CD4-positive, alpha-beta T cell treated with Interleukin-17A for 4 hours (primary cell): Measurements from ENCODE around the gene GARNL3.

Experiments used
- DNase-seq: peaks from one replicate; pipeline ENCODE4 v3.0.0-alpha.2; 2020; ENCODE audit warnings: mixed read lengths

Gene GARNL3

GRCh38 chr9:127280880-127281660, 16.5 kb downstream of the GARNL3 start:
- DNase-seq = no peak

DNA sequence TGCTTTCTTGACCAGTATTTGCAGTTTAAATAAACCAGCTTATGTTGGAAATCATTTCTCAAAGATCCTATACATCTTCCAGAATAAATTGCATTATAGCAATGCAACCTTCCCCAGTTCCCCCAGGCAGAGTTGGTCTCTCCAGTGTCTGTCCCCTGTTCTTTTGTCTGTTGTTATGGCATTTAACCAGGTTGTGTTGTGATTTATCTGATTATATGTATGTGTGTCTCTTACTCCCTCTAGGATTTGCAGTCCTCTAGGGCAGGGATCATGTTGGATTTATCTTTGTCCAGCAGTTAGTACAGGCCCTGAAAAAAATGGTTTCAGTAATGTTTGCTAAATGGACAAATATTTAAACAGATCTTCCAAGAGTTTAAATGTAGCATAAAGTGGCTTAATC, 17.3 kb downstream of the GARNL3 start:
- DNase-seq = no peak

DNA sequence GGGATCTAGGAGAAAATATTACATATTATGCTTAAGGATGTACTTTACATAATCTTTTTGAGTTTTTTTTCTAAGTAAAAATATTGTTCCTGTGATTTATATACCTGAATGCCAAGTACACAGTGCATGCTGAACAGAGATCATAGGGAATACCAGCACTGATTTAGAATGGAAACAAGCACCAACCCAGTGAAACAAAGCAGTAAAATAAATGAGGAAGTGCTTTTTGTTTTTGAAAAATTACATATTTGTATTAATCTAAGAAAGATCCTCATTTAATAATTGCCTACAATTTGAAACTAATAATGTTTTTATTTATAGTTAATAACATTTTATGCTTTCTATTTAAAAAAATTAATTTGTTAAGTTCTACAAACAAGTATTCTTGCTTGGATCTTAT, 18.0 kb downstream of the GARNL3 start:
- DNase-seq = no peak

DNA sequence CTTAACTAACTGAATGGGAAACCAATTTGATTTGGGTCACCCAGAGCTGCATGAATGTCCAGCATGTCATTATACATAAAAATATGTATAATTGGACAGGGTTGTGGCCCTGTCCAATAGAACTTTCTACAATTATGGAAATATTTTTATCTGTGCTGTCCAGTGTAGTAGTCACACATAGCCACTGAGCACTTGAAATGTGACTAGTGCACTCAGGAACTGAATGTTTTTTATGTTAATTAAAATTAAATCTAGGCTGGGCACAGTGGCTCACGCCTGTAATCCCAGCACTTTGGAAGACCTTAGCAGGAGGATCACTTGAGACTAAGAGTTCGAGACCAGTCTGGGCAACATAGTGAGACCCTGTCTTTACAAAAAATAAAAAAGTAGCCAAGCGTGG, 18.6 kb downstream of the GARNL3 start:
- no peak for DNase-seq

GRCh38 chr9:127283917-127284497, 19.4 kb downstream of the GARNL3 start:
- DNase-seq = peak; percentile 40

GRCh38 chr9:127285965-127286364, 21.4 kb downstream of the GARNL3 start:
- no peak for DNase-seq

- no peak for DNase-seq
Observed at GRCh38 chr9:127290561-127291065, 26.0 kb downstream of the GARNL3 start.

GRCh38 chr9:127291246-127291778, 26.7 kb downstream of the GARNL3 start:
- no peak for DNase-seq

DNA sequence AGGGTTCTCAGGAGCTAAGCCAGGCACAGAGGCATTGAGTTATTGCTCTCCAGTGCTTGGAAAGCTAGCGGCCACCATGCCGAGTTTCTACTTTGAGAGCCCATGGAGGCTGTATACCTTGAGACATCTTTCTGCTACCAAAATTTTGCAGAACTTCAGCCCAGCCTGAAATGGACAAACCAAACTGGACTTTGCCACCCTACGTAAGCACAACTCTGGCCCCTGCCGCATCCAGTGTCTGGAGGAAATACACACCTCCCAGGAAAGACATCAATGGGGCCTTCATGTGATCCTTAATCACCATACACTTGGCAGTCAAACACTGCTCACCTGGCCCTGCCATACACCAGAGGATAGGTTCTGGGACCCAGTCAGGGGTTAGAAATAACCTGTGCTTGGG, 27.8 kb downstream of the GARNL3 start:
- DNase-seq = no peak

DNA sequence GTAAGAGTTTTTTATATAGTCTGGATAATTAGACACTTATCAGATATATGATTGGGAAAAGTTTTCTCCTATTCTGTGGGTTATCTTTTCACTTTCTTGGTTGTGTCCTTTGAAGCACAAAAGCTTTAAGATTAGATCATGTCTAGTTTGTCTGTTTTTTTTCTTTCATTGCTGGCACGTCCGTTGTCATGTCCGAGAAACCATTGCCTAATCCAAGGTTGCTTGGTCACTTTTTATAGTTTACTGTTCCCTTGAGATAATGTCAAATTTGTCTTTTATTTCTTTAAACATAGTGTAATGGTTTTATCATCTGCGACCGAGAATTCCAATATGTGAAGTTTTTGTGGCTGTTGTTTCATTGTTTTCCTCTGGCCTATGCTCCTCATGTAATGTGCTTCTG, 28.8 kb downstream of the GARNL3 start:
- DNase-seq = no peak

- no peak for DNase-seq
Observed at GRCh38 chr9:127293767-127294166, 29.2 kb downstream of the GARNL3 start.

- no peak for DNase-seq
Observed at GRCh38 chr9:127295005-127295404, 30.4 kb downstream of the GARNL3 start.

GRCh38 chr9:127300886-127301447, 36.4 kb downstream of the GARNL3 start:
- DNase-seq = no peak

- no peak for DNase-seq
Observed at GRCh38 chr9:127303830-127304229, 39.3 kb downstream of the GARNL3 start.

DNA sequence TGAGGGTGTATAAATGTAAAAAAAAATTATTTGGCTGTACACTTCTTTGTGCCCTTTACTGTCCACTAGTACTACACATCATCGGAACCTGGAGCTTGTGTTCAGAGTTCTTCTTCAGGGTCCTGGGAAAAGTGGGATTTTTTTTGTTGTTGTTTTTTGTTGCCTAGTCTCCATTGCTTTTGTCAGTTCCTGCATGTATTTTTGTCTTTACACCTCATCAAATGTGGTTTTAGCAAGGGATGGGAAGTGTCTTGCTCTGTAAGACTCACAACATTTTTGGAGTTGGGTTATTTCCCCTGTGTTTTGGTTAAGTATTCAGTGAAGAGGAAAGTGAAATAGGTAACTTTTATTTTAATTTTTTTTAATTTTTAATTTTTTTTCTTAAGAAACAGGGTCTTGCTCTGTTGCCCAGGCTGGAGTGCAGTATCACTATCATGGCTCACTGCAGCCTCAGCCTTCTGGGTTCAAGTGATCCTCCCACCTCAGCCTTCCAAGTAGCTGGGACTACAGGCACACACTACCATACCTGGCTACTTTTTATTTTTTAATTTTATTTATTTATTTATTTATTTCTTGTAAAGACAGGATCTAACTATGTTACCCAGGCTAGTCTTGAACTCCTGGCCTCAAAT, 40.7 kb downstream of the GARNL3 start:
- no peak for DNase-seq

GRCh38 chr9:127305838-127306226, 41.3 kb downstream of the GARNL3 start:
- no peak for DNase-seq

DNA sequence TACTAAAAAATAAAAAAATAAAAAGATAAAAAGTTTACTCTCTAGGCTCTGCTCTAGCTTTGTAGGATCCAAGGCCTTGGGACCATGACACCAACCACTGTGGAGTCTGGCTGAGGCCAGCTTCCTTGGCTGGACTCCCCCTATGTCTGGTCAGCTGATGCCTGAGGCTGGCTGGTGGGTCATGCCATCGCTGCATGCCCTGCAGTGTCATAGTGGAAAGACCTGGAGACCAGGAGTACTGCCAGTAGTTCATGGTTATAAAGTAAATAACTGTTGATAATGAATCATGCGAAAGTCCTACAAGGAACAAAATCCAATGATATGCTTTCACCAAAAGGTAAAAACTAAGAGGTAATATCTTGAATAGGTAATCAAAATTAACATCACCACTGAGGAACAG, 43.2 kb downstream of the GARNL3 start:
- no peak for DNase-seq

- no peak for DNase-seq
Observed at GRCh38 chr9:127308652-127309434, 44.3 kb downstream of the GARNL3 start.

- no peak for DNase-seq
Observed at GRCh38 chr9:127309715-127310114, 45.1 kb downstream of the GARNL3 start.

DNA sequence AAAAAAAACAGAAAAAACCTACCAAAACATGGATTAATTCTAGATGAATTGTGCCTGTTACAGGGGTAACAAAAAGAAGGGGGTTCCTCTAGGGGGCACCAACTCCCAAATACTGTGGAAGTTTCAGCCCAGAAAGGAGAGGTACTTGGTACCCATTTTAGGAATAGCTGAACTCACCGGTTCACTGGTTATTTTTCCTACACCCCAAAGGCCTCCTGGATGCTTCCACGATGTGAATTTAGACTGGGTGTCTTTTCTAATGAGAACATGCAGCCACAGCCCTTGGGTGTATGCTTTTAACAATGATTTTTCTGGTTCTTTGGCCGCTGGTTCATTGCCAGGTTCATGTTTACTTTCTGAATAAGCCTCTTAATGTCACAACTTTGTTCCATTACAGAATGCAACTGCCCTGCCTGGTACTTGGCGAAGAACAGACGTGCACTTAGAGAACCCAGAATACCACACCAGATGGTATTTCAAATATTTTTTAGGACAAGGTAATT, 46.7 kb downstream of the GARNL3 start:
- peak; percentile 56 for DNase-seq

DNA sequence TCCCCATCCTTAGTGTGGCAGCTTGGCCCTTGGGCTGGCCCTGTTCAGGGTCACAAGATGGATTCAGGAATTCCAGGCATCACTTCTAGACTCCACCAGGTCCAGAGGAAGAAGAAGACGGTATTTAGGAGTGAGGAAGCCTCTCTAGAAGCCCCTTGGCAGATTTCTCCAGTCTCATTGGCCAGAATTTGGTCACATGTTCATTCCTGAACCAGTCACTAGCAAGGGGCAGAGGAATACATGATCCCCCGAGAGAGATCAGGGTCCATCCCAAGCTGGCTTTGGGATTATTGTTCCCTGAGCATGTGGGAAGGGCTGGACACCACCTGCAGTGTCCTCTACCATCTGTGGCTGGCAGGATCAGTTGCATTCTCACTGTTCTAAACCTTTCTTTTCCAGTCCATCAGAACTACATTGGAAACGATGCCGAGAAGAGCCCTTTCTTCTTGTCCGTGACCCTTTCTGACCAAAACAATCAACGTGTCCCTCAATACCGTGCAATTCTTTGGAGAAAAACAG, 48.5 kb downstream of the GARNL3 start:
- DNase-seq = no peak

GRCh38 chr9:127314911-127315310, 50.3 kb downstream of the GARNL3 start:
- DNase-seq = no peak
